HL-60 (cell line): Measurements from ENCODE around the gene ZNF236.

Source experiments
- POLR2AphosphoS5 ChIP-seq: IDR thresholded peaks from 2 replicates; pipeline ENCODE4 v1.6.1; 2012; ENCODE audit warnings: low read depth
- TF ChIP-seq, protein P1 (sequence below): IDR thresholded peaks from one replicate; pipeline ENCODE4 v1.5.1; 2011; ENCODE audit warnings: low read length, control low read depth, inconsistent platforms; ENCODE audit not compliant: insufficient read depth
- TF ChIP-seq, protein P2 (sequence below): IDR thresholded peaks from 2 replicates; pipeline ENCODE4 v1.6.1; 2012; ENCODE audit warnings: low read depth; ENCODE audit not compliant: insufficient replicate concordance

- TF ChIP-seq, protein P1, sequence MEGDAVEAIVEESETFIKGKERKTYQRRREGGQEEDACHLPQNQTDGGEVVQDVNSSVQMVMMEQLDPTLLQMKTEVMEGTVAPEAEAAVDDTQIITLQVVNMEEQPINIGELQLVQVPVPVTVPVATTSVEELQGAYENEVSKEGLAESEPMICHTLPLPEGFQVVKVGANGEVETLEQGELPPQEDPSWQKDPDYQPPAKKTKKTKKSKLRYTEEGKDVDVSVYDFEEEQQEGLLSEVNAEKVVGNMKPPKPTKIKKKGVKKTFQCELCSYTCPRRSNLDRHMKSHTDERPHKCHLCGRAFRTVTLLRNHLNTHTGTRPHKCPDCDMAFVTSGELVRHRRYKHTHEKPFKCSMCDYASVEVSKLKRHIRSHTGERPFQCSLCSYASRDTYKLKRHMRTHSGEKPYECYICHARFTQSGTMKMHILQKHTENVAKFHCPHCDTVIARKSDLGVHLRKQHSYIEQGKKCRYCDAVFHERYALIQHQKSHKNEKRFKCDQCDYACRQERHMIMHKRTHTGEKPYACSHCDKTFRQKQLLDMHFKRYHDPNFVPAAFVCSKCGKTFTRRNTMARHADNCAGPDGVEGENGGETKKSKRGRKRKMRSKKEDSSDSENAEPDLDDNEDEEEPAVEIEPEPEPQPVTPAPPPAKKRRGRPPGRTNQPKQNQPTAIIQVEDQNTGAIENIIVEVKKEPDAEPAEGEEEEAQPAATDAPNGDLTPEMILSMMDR: no peak
- TF ChIP-seq, protein P2, sequence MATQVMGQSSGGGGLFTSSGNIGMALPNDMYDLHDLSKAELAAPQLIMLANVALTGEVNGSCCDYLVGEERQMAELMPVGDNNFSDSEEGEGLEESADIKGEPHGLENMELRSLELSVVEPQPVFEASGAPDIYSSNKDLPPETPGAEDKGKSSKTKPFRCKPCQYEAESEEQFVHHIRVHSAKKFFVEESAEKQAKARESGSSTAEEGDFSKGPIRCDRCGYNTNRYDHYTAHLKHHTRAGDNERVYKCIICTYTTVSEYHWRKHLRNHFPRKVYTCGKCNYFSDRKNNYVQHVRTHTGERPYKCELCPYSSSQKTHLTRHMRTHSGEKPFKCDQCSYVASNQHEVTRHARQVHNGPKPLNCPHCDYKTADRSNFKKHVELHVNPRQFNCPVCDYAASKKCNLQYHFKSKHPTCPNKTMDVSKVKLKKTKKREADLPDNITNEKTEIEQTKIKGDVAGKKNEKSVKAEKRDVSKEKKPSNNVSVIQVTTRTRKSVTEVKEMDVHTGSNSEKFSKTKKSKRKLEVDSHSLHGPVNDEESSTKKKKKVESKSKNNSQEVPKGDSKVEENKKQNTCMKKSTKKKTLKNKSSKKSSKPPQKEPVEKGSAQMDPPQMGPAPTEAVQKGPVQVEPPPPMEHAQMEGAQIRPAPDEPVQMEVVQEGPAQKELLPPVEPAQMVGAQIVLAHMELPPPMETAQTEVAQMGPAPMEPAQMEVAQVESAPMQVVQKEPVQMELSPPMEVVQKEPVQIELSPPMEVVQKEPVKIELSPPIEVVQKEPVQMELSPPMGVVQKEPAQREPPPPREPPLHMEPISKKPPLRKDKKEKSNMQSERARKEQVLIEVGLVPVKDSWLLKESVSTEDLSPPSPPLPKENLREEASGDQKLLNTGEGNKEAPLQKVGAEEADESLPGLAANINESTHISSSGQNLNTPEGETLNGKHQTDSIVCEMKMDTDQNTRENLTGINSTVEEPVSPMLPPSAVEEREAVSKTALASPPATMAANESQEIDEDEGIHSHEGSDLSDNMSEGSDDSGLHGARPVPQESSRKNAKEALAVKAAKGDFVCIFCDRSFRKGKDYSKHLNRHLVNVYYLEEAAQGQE: no peak
- TF ChIP-seq POLR2AphosphoS5: no peak
Measured at GRCh38 chr18:76962851-76963250, 140.5 kb downstream of the ZNF236 start.
